Endothelial cell (in vitro differentiated cells): ENCODE results near the gene CDH3. TPM values are rescaled to one million over a fixed set of nuclear protein-coding genes. Genes with fewer than 3 reads are reported as not detected.

Experiments
- DNase-seq: peaks from one replicate; pipeline ENCODE4 v3.0.0; 2021; ENCODE audit warnings: low spot score
- H3K27ac Mint-ChIP-seq: one replicate; pipeline ENCODE4 v1.8.0; 2021; ENCODE audit warnings: mixed read lengths, inconsistent platforms; ENCODE audit not compliant: unreplicated experiment
- H3K27me3 Mint-ChIP-seq: one replicate; pipeline ENCODE4 v1.8.0; 2021; ENCODE audit warnings: mild to moderate bottlenecking, moderate library complexity, mixed read lengths, inconsistent platforms; ENCODE audit not compliant: unreplicated experiment
- H3K36me3 Mint-ChIP-seq: one replicate; pipeline ENCODE4 v1.8.0; 2021; ENCODE audit warnings: mild to moderate bottlenecking, low read depth, mixed read lengths, inconsistent platforms; ENCODE audit not compliant: unreplicated experiment
- H3K4me1 Mint-ChIP-seq: one replicate; pipeline ENCODE4 v1.8.0; 2021; ENCODE audit warnings: mild to moderate bottlenecking, mixed read lengths, inconsistent platforms; ENCODE audit not compliant: unreplicated experiment
- H3K4me3 Mint-ChIP-seq: one replicate; pipeline ENCODE4 v1.8.0; 2021; ENCODE audit warnings: mild to moderate bottlenecking, mixed read lengths, inconsistent platforms; ENCODE audit not compliant: unreplicated experiment
- H3K9me3 Mint-ChIP-seq: one replicate; pipeline ENCODE4 v1.8.0; 2021; ENCODE audit warnings: mixed read lengths, inconsistent platforms; ENCODE audit not compliant: unreplicated experiment
- total RNA-seq: library from RNA; stranded (reverse); fragmentation: NEBNext Ultra II Directional; extraction: Animal tissue kit (Norgen Biotek cat#: 25700); gene quantifications from one replicate; pipeline ENCODE4 v1.2.1, GENCODE V29; 2021; ENCODE audit not compliant: unreplicated experiment
- TF ChIP-seq, protein P1 (sequence below): fragments of 200-600 bp; sonication (generic); IDR thresholded peaks from one replicate; pipeline ENCODE4 v1.5.0; 2021; ENCODE audit warnings: antibody characterized with exemption; ENCODE audit not compliant: unreplicated experiment

Gene CDH3
- total RNA-seq, 1 donor from 2014 or later = 3.2 TPM

DNA sequence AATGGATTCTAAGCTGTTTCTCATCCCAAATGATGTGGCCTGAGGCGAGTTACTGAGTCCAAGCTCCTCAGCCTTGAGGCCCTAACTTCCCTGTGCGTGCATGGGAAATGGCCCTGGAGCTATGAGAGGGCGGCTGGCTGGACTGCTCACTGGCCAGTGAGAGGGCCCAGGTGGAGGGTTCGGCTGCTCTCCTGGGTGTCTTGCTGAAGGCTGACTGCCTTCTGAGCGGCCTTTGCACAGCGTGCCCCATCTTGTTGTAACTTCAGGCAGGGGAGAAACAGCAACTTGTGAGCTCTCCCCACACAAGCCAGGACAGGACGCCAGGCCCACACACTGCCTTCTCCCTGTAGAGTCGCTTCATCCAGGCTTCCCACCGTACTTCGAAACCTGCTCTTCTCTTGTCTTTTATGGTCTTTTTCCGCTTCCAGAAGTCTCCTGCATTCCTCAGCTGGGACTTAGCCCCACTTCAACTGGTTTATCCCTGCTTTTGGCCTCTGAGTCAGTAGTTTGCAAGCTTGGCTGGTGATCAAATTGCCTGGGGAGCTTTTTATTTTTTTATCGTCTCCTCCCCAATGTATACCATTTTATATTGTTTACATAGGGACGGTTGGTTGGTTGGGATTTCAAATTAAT is 13.3 kb downstream of the CDH3 start:
- Mint-ChIP-seq H3K27me3 (no peaks in the 10 kb centered on the region), H3K36me3 (peaks cover 4% of the 10 kb centered on the region), H3K27ac (no peak overlapping the region), H3K4me1 (no peaks in the 10 kb centered on the region), H3K9me3 (no peaks in the 10 kb centered on the region), H3K4me3 (no peak overlapping the region)
- no peak for DNase-seq
- TF ChIP-seq, protein P1, sequence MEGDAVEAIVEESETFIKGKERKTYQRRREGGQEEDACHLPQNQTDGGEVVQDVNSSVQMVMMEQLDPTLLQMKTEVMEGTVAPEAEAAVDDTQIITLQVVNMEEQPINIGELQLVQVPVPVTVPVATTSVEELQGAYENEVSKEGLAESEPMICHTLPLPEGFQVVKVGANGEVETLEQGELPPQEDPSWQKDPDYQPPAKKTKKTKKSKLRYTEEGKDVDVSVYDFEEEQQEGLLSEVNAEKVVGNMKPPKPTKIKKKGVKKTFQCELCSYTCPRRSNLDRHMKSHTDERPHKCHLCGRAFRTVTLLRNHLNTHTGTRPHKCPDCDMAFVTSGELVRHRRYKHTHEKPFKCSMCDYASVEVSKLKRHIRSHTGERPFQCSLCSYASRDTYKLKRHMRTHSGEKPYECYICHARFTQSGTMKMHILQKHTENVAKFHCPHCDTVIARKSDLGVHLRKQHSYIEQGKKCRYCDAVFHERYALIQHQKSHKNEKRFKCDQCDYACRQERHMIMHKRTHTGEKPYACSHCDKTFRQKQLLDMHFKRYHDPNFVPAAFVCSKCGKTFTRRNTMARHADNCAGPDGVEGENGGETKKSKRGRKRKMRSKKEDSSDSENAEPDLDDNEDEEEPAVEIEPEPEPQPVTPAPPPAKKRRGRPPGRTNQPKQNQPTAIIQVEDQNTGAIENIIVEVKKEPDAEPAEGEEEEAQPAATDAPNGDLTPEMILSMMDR = no peak

DNA sequence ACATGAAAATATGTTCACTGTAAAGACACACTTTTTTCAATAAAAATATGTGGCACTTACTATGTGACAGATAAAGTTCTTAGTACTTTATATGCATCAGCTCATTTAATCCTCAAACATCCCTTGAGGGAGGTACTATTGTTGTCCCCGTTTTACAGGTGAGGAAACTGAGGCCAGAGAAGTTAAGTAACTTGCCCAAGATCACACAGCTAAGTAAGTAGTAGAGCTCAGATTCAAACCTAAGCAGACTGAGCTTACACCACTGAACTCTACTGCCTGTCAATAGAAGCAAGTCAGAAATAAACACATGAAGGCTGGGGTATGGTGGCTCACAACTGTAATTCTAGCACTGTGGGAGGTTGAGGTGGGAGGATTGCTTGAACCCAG is 13.9 kb downstream of the CDH3 start:
- Mint-ChIP-seq H3K4me3 (no peak overlapping the region), H3K36me3 (peaks cover 4% of the 10 kb centered on the region), H3K9me3 (no peaks in the 10 kb centered on the region), H3K27me3 (no peaks in the 10 kb centered on the region), H3K27ac (no peak overlapping the region), H3K4me1 (no peaks in the 10 kb centered on the region)
- TF ChIP-seq, protein P1 = no peak
- no peak for DNase-seq

DNA sequence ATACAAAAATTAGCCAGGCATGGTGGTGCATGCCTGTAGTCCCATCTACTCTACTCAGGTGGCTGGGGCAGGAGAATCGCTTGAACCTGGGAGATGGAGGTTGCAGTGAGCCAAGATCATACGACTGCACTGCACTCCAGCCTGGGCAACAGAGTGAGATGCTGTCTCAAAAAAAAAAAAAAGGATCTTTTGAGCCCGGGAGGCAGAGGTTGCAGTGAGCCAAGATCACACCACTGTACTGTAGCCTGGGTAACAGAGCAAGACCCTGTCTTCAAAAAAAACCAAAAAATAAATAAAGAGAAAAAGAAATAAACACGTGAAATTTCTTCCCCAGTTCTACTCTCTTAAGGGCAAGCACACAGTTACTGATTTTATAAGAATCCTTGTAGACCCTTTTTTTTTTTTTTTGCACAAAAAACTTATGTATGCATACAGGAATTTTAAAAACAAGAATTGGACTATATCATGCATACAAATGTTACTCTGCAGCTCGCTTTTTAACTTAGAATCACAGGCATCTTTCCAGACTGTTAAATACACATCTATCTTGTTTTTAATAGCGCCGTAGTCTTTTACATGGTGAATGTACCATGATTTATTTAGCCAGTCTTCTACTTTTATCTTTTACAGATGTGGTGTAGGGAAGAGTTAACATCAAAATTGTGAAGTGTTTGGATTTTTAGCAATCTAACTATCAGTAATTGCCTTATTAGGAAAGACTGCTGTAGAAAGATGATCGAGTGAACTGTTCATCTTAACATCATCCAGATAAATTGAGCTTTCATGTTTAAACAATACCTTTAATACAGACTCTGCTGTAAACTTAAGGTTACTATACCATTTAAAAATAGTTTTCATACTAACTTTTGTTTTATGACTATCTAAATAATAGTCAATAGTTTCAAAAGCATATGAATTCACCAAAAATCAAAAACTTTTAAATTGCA is 14.6 kb downstream of the CDH3 start:
- H3K4me3 Mint-ChIP-seq = no peak overlapping the region
- TF ChIP-seq, protein P1 = no peak
- H3K27ac Mint-ChIP-seq = no peak overlapping the region
- H3K36me3 Mint-ChIP-seq = peaks cover 4% of the 10 kb centered on the region
- no peaks in the 10 kb centered on the region for H3K4me1 Mint-ChIP-seq
- H3K27me3 Mint-ChIP-seq = no peaks in the 10 kb centered on the region
- DNase-seq = no peak
- no peaks in the 10 kb centered on the region for H3K9me3 Mint-ChIP-seq

DNA sequence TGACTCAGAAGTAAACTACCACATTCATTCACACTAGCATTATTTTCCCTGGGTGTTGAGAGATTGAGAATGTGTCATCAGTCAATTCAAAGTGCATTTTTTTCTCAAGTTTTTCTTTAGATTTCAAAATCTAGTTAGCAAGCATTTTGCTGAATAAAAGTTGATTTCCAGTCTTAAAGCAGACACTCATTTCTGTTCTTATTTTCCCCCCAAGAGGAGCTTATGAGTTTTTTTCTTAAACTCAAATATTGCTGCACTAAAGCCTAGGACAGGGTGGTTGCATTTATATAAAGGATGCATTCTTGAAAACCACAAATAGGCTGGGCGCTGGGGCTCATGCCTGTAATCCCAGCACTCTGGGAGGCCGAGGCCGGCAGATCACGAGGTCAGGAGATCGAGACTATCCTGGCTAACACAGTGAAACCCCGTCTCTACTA is 15.3 kb downstream of the CDH3 start:
- H3K27me3 Mint-ChIP-seq = no peaks in the 10 kb centered on the region
- no peak overlapping the region for H3K27ac Mint-ChIP-seq
- H3K4me3 Mint-ChIP-seq = no peak overlapping the region
- no peaks in the 10 kb centered on the region for H3K9me3 Mint-ChIP-seq
- peaks cover 4% of the 10 kb centered on the region for H3K36me3 Mint-ChIP-seq
- no peak for DNase-seq
- TF ChIP-seq, protein P1 = no peak
- H3K4me1 Mint-ChIP-seq = no peaks in the 10 kb centered on the region

DNA sequence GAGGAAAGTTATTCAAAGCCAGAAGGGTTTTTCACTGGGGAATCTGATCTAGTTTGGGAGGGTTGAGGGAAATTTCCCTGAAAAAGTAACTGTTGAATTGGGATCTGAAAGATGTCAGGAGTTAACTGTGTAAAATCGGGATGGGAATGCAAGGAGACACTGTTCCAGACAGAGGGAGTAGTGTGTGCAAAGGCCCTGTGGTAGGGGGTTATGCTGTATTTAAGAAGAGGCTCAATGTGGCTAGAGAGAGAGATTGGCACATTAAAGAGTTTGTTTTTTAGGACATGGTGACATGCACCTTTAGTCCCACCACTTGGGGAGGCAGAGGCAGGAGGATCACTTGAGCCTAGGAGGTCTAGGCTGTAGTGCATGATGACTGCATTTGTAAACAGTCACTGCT is 16.9 kb downstream of the CDH3 start:
- H3K27me3 Mint-ChIP-seq = no peaks in the 10 kb centered on the region
- no peak for DNase-seq
- H3K4me1 Mint-ChIP-seq = no peaks in the 10 kb centered on the region
- no peaks in the 10 kb centered on the region for H3K9me3 Mint-ChIP-seq
- TF ChIP-seq, protein P1 = no peak
- H3K4me3 Mint-ChIP-seq = no peak overlapping the region
- H3K36me3 Mint-ChIP-seq = peaks cover 4% of the 10 kb centered on the region
- no peak overlapping the region for H3K27ac Mint-ChIP-seq
